Mesendoderm (in vitro differentiated cells): Measurements from ENCODE around the gene DHRS9.

Source experiments
- DNase-seq: peaks from one replicate; pipeline ENCODE4 v3.0.0; 2013
- H2AK5ac ChIP-seq: 2 replicates; pipeline ENCODE4 v1.6.1; 2013; ENCODE audit warnings: low read length, inconsistent platforms
- H2BK120ac ChIP-seq: 2 replicates; pipeline ENCODE4 v1.6.1; 2013; ENCODE audit warnings: low read depth, mild to moderate bottlenecking, low read length, moderate library complexity, mixed read lengths
- H2BK15ac ChIP-seq: replicated peaks from 2 replicates; pipeline ENCODE4 v1.6.1; 2013; ENCODE audit warnings: low read depth, mild to moderate bottlenecking, moderate library complexity
- H2BK5ac ChIP-seq: 2 replicates; pipeline ENCODE4 v1.6.1; 2013; ENCODE audit warnings: low read length, inconsistent platforms
- H3K18ac ChIP-seq: 2 replicates; pipeline ENCODE4 v1.6.1; 2013; ENCODE audit warnings: mild to moderate bottlenecking, low read length, mixed read lengths
- H3K23ac ChIP-seq: one replicate; pipeline ENCODE4 v1.6.1; 2013; ENCODE audit warnings: low read length
- H3K27ac ChIP-seq: 2 replicates; pipeline ENCODE4 v1.5.1; 2013; ENCODE audit warnings: low read depth, mild to moderate bottlenecking, inconsistent platforms, low read length, moderate library complexity
- H3K27me3 ChIP-seq: 2 replicates; pipeline ENCODE4 v1.6.1; 2013; ENCODE audit warnings: low read length, control low read depth, mild to moderate bottlenecking, inconsistent platforms; ENCODE audit not compliant: insufficient read depth, poor library complexity
- H3K36me3 ChIP-seq: 2 replicates; pipeline ENCODE4 v1.6.1; 2013; ENCODE audit warnings: low read length, inconsistent platforms; ENCODE audit not compliant: control insufficient read depth, insufficient read depth
- H3K4ac ChIP-seq: one replicate; pipeline ENCODE4 v1.6.1; 2013; ENCODE audit warnings: low read depth, mild to moderate bottlenecking, low read length, moderate library complexity
- H3K4me1 ChIP-seq: 2 replicates; pipeline ENCODE4 v1.6.1; 2013; ENCODE audit warnings: low read depth, low read length, inconsistent platforms; ENCODE audit not compliant: control insufficient read depth
- H3K4me2 ChIP-seq: 2 replicates; pipeline ENCODE4 v1.6.1; 2013; ENCODE audit warnings: low read length
- H3K4me3 ChIP-seq: 2 replicates; pipeline ENCODE4 v1.5.1; 2013; ENCODE audit warnings: mild to moderate bottlenecking, low read length
- H3K56ac ChIP-seq: one replicate; pipeline ENCODE4 v1.6.1; 2013; ENCODE audit warnings: low read length
- H3K79me1 ChIP-seq: 2 replicates; pipeline ENCODE4 v1.6.1; 2013; ENCODE audit warnings: low read length, inconsistent platforms
- H3K79me2 ChIP-seq: 2 replicates; pipeline ENCODE4 v1.6.1; 2013; ENCODE audit warnings: mild to moderate bottlenecking, low read length; ENCODE audit not compliant: control insufficient read depth, insufficient read depth
- H3K9ac ChIP-seq: 2 replicates; pipeline ENCODE4 v1.6.1; 2013; ENCODE audit warnings: low read length, inconsistent platforms
- H4K5ac ChIP-seq: one replicate; pipeline ENCODE4 v1.6.1; 2013; ENCODE audit warnings: low read length
- H4K8ac ChIP-seq: one replicate; pipeline ENCODE4 v1.6.1; 2013; ENCODE audit warnings: low read depth, mild to moderate bottlenecking, control low read depth, low read length, moderate library complexity
- WGBS: extraction: QIAGEN DNeasy Blood & Tissue Kit; methylation state at CpG from one replicate; pipeline ENCODE4 v1.1.7; 2013; ENCODE audit warnings: low lambda C conversion rate, missing lambda C conversion rate; ENCODE audit not compliant: insufficient coverage; ENCODE audit errors: extremely low coverage; 5-methylcytosine and 5-hydroxymethylcytosine counted together

DHRS9 gene

DNA sequence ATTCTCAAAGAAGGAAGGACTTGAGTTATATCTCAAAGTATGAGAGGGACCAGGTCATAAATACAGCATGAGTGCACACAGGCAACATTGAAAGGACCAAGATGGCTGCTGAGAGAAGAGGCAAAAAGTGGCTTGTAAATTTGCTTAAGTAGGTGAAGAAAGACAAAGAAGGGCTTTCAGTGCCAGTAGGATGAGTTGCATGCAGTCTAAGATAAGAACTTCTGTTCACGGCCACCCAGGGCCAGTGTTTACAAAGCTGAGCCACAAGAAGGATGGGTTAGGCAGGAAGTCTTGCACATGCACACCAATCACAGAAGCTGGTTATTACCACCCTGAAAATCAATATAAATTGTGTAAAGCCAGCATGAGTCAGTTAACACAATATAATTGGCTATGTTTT, 35.1 kb upstream of the DHRS9 start:
- no peak overlapping the region for H3K27ac ChIP-seq
- WGBS = no CpG with 5 or more reads among the region's 1 CpG

DNA sequence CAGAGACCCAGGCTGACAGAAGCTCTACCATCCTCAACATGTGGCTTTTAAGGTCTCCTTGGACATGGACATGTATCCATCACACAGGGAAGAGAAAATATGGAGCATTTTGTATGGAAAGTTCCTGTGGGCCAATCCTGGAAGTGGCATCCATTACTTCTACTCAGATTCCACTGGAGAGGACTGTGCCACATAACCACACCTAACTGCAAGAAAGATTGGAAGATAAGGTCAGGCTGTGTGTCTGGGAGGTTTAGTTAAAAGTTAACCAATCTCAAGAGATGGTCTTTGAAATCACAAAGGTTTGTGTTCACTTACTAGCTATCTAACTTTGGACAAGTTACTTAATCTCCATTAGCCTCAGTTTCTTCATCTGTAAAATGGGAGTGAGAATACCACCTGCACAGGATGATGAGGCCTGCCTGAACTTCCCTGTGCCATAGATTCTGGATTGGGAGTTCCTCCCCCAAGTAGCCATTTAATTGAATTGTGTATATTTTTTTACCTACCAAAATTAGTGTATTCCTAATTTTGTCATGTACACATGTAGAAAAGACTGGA, 34.3 kb upstream of the DHRS9 start:
- H3K9ac ChIP-seq = no peak overlapping the region
- no peak overlapping the region for H3K27ac ChIP-seq
- H2BK120ac ChIP-seq = no peak overlapping the region
- H2BK15ac ChIP-seq = no peak overlapping the region
- no peak overlapping the region for H3K4me2 ChIP-seq
- no peaks in the 10 kb centered on the region for H3K79me1 ChIP-seq
- no peak overlapping the region for H3K23ac ChIP-seq
- DNase-seq = no peak
- H2BK5ac ChIP-seq = no peak overlapping the region
- H3K4me1 ChIP-seq = peaks cover 4% of the 10 kb centered on the region
- H4K8ac ChIP-seq = no peak overlapping the region
- H3K56ac ChIP-seq = no peak overlapping the region
- H3K18ac ChIP-seq = no peak overlapping the region
- H4K5ac ChIP-seq = no peak overlapping the region
- no peak overlapping the region for H3K4ac ChIP-seq
- H3K4me3 ChIP-seq = no peak overlapping the region
- H3K79me2 ChIP-seq = no peaks in the 10 kb centered on the region
- no peaks in the 10 kb centered on the region for H3K36me3 ChIP-seq
- H2AK5ac ChIP-seq = no peak overlapping the region
- no peaks in the 10 kb centered on the region for H3K27me3 ChIP-seq

More for the DNA sequence above, 35.1 kb upstream of the DHRS9 start:
- Histone ChIP-seq H2BK120ac (no peak overlapping the region), H2BK15ac (no peak overlapping the region), H4K5ac (no peak overlapping the region), H3K9ac (no peak overlapping the region), H3K56ac (no peak overlapping the region), H2BK5ac (no peak overlapping the region), H3K4me1 (peaks cover 4% of the 10 kb centered on the region), H3K79me1 (no peaks in the 10 kb centered on the region), H3K36me3 (no peaks in the 10 kb centered on the region), H3K79me2 (no peaks in the 10 kb centered on the region), H2AK5ac (no peak overlapping the region), H3K27me3 (no peaks in the 10 kb centered on the region), H3K4ac (no peak overlapping the region), H4K8ac (no peak overlapping the region), H3K18ac (no peak overlapping the region), H3K23ac (no peak overlapping the region), H3K4me3 (no peak overlapping the region), H3K4me2 (no peak overlapping the region)
- peak; percentile 49 for DNase-seq

DNA sequence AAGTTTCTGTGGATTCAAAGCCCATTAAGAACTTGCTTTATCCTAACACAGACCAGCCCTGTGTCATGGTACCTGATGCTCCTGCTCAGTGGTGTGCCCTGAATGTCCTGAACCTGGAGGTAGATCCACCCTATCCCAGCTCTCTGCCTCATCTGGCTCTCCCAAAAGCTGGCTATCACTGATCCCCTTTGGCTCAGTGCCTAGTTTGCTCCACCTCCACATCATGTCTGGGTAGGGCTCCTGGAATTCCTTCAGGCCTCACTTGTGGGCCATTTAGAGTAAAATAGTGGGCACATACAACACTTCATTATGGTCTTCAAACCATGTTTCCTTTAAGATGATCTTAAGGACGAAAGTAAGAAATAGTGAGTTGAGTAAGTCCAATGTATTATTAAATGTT, 33.5 kb upstream of the DHRS9 start:
- no peak overlapping the region for H3K9ac ChIP-seq
- WGBS = no CpG with 5 or more reads among the region's 1 CpG
- no peak for DNase-seq
- no peak overlapping the region for H4K8ac ChIP-seq
- no peaks in the 10 kb centered on the region for H3K36me3 ChIP-seq
- no peak overlapping the region for H2BK15ac ChIP-seq
- H3K23ac ChIP-seq = no peak overlapping the region
- H3K27me3 ChIP-seq = no peaks in the 10 kb centered on the region
- no peaks in the 10 kb centered on the region for H3K79me2 ChIP-seq
- H4K5ac ChIP-seq = no peak overlapping the region
- H3K4me1 ChIP-seq = peaks cover 4% of the 10 kb centered on the region
- H3K27ac ChIP-seq = no peak overlapping the region
- H2BK120ac ChIP-seq = no peak overlapping the region
- no peak overlapping the region for H3K56ac ChIP-seq
- H3K18ac ChIP-seq = no peak overlapping the region
- no peaks in the 10 kb centered on the region for H3K79me1 ChIP-seq
- no peak overlapping the region for H3K4ac ChIP-seq
- no peak overlapping the region for H3K4me3 ChIP-seq
- H3K4me2 ChIP-seq = no peak overlapping the region
- no peak overlapping the region for H2AK5ac ChIP-seq
- no peak overlapping the region for H2BK5ac ChIP-seq

DNA sequence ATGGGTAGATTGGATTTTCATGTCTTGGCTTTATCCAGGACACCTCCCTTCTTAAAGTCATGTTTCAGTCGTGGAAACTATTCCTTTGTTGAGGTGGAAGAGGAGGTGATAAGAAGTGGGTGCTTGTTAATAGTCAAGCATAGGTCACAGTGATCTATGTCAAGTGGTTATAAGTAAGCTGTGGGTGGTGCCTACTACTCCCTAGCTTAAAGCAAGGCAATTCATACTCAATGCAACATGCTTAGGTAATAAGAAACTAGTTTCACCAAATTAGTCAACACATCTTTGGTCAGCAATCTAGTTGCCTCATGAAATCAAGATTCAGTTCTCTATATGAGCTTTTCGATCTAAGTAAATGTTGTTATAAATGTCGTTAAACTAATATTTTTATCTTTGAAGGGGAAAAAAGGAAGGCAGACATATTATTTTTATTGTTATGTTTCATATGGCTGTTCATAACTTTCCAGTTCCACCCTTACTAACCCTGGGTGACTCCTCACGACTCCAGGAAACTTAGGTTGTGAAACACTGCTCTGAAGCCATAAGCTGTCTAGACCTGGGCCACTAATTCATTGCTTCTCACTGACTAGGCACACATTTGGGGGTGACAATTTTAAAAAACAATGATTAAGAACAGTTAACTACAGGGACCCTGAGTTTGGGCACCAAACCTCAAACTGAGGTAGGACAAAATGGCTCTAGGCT, 32.5 kb upstream of the DHRS9 start:
- no peak overlapping the region for H3K56ac ChIP-seq
- H3K27ac ChIP-seq = no peak overlapping the region
- H2BK5ac ChIP-seq = no peak overlapping the region
- no peak overlapping the region for H2AK5ac ChIP-seq
- H3K18ac ChIP-seq = no peak overlapping the region
- H3K23ac ChIP-seq = no peak overlapping the region
- no peak overlapping the region for H3K4me3 ChIP-seq
- no peak overlapping the region for H2BK120ac ChIP-seq
- no peak overlapping the region for H3K4ac ChIP-seq
- no peaks in the 10 kb centered on the region for H3K79me2 ChIP-seq
- no peak overlapping the region for H4K8ac ChIP-seq
- no peak overlapping the region for H3K4me2 ChIP-seq
- H3K9ac ChIP-seq = no peak overlapping the region
- DNase-seq = no peak
- H4K5ac ChIP-seq = no peak overlapping the region
- H3K27me3 ChIP-seq = no peaks in the 10 kb centered on the region
- peaks cover 4% of the 10 kb centered on the region for H3K4me1 ChIP-seq
- H2BK15ac ChIP-seq = no peak overlapping the region
- H3K36me3 ChIP-seq = no peaks in the 10 kb centered on the region
- WGBS = no CpG with 5 or more reads among the region's 4 CpGs
- H3K79me1 ChIP-seq = no peaks in the 10 kb centered on the region

DNA sequence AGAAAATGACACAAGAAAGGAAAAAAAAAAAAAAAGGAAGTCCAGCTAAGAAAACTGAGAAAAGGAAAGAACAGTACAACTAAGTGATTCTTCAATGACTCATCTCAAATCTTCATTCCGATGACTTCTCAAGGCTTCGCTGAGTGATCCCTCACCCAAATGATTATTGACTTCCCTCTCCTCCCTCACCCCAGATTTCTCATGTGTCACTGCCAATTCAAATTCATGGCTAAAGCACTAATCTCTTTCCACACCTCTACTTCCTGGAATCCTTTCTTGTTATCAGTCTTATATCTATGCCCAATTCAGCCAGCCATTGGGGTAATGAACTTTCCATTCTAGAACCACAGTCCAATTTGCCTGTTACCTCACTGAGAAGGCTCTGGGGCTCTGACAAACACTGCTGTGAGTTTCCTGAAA, 31.0 kb upstream of the DHRS9 start:
- Histone ChIP-seq H3K18ac (no peak overlapping the region), H3K23ac (no peak overlapping the region), H3K4me3 (no peak overlapping the region), H3K4ac (no peak overlapping the region), H3K9ac (no peak overlapping the region), H3K56ac (no peak overlapping the region), H3K27me3 (no peaks in the 10 kb centered on the region), H4K5ac (no peak overlapping the region), H3K79me2 (no peaks in the 10 kb centered on the region), H3K27ac (no peak overlapping the region), H2BK5ac (no peak overlapping the region), H2BK15ac (no peak overlapping the region), H3K4me2 (no peak overlapping the region), H2AK5ac (no peak overlapping the region), H3K79me1 (no peaks in the 10 kb centered on the region), H4K8ac (no peak overlapping the region), H3K36me3 (no peaks in the 10 kb centered on the region), H3K4me1 (peaks cover 4% of the 10 kb centered on the region), H2BK120ac (no peak overlapping the region)
- peak; percentile 50 for DNase-seq
- WGBS = no CpG with 5 or more reads among the region's 2 CpGs

DNA sequence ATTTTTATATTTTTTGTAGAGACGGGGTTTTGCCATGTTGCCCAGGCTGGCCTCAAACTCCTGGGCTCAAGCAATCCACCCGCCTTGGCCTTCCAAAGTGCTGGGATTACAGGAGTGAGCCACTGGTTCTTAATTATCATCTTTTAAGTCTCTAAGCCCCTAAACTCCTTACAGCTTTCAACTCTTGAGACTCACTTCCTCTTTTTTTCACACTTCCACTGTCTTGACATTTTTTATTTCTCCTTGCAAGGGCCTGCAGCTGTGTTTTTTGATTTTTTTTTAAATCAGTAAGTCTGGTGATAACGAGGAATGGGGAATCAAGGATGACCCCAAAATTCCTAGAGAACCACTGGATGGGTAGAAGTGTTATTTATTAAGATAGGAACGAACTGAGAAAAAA, 29.7 kb upstream of the DHRS9 start:
- H2AK5ac ChIP-seq = no peak overlapping the region
- H3K36me3 ChIP-seq = no peaks in the 10 kb centered on the region
- WGBS = no CpG with 5 or more reads among the region's 4 CpGs
- H2BK120ac ChIP-seq = no peak overlapping the region
- H3K4me1 ChIP-seq = peaks cover 4% of the 10 kb centered on the region
- H3K18ac ChIP-seq = no peak overlapping the region
- H3K79me1 ChIP-seq = no peaks in the 10 kb centered on the region
- no peak overlapping the region for H3K4me3 ChIP-seq
- H3K27me3 ChIP-seq = no peaks in the 10 kb centered on the region
- H3K56ac ChIP-seq = no peak overlapping the region
- no peak overlapping the region for H4K8ac ChIP-seq
- no peak overlapping the region for H3K4ac ChIP-seq
- H3K23ac ChIP-seq = no peak overlapping the region
- no peak for DNase-seq
- H3K9ac ChIP-seq = no peak overlapping the region
- no peak overlapping the region for H3K4me2 ChIP-seq
- H4K5ac ChIP-seq = no peak overlapping the region
- H2BK15ac ChIP-seq = no peak overlapping the region
- H3K79me2 ChIP-seq = no peaks in the 10 kb centered on the region
- H3K27ac ChIP-seq = no peak overlapping the region
- H2BK5ac ChIP-seq = no peak overlapping the region
